HepG2 (cell line): ENCODE measurements around the gene NFILZ. TPM values are rescaled to one million over a fixed set of nuclear protein-coding genes. Genes with fewer than 3 reads are reported as not detected.
A peak's percentile ranks its signal among the peaks of the same experiment; 100 is the strongest.

ENCODE experiments used
- ATAC-seq: fragments of 200-7000 bp; cut with Tn5 transposase; 3 replicates; pipeline ENCODE4 v1.9.1; 2020; ENCODE audit warnings: mild to moderate bottlenecking, moderate library complexity
- BruUV-seq: library from RNA; stranded (reverse); fragments of 400-500 nt; replicated peaks from 2 replicates; lab custom pipeline; 2021; lab: Mats Ljungman, UMichigan
- CTCF ChIA-PET: fragments of 300-600 bp; formaldehyde crosslinking; extraction: SDS; loops from one replicate; lab custom pipeline; 2021; ENCODE audit warnings: low total read pairs, inconsistent platforms, low intra/inter-chr PET ratio; lab: Yijun Ruan, JAX
- POLR2A ChIA-PET: fragments of 350-600 bp; sonication (Branson Sonifier 250); formaldehyde crosslinking; loops from one replicate; lab custom pipeline; 2020; ENCODE audit warnings: antibody characterized with exemption, inconsistent platforms; lab: Yijun Ruan, JAX
- DNase-seq: peaks from one replicate; pipeline ENCODE4 v3.0.0-alpha.2; 2015; ENCODE audit warnings: low spot score
- FAIRE-seq: peaks from 3 replicates; lab custom pipeline; 2011; peaks lifted over from hg19 to GRCh38; lab: Jason Lieb, UNC
- H2AFZ ChIP-seq: one replicate; pipeline ENCODE4 v1.6.1; 2011; ENCODE audit warnings: low read length, inconsistent platforms
- H3K27ac ChIP-seq: fragments of 300-600 bp; 3 replicates; pipeline ENCODE4 v1.8.0; 2011; ENCODE audit warnings: mixed run types, mild to moderate bottlenecking, mixed read lengths, low read length, inconsistent platforms; ENCODE audit not compliant: insufficient read depth; ENCODE audit errors: extremely low read length
- H3K27me3 ChIP-seq, 2 experiments: fragments of 200-600 bp in 1 of 2; 2 replicates in 1 of 2; 3 replicates in 1 of 2; pipeline versions ENCODE4 v1.6.0 to v1.8.0; 2011; ENCODE audit warnings: low read length in 2 of 2, mild to moderate bottlenecking in 2 of 2, moderate library complexity in 2 of 2, inconsistent platforms in 1 of 2; ENCODE audit not compliant: insufficient read depth in 2 of 2, control insufficient read depth in 1 of 2
- H3K36me3 ChIP-seq, 2 experiments: fragments of 200-600 bp in 1 of 2; replicated peaks in 1 of 2; 2 replicates in 1 of 2; 3 replicates in 1 of 2; pipeline versions ENCODE4 v1.5.1 to v1.8.0; 2011; ENCODE audit warnings: low read length in 2 of 2, inconsistent platforms in 1 of 2; ENCODE audit not compliant: insufficient read depth in 2 of 2, control insufficient read depth in 1 of 2
- H3K4me1 ChIP-seq: 2 replicates; pipeline ENCODE4 v1.5.1; 2012; ENCODE audit warnings: low read length, inconsistent platforms; ENCODE audit not compliant: insufficient read depth
- H3K4me2 ChIP-seq: 2 replicates; pipeline ENCODE4 v1.6.0; 2011; ENCODE audit warnings: low read depth, low read length, inconsistent platforms
- H3K4me3 ChIP-seq, 3 experiments: fragments of 200-600 bp in 1 of 3; sonication (generic), shearing (Covaris generic) in 1 of 3; replicated peaks in 1 of 3; 2 replicates each; pipeline ENCODE4 v1.5.1; 2011 to 2016; ENCODE audit warnings: low read length in 3 of 3, inconsistent platforms in 2 of 3, low read depth in 2 of 3, mild to moderate bottlenecking in 2 of 3, control low read depth in 1 of 3, mixed read lengths in 1 of 3; ENCODE audit not compliant: insufficient read depth in 1 of 3
- H3K79me2 ChIP-seq: one replicate; pipeline ENCODE4 v1.6.1; 2011; ENCODE audit warnings: low read length, inconsistent platforms; ENCODE audit not compliant: insufficient read depth
- H3K9ac ChIP-seq: 2 replicates; pipeline ENCODE4 v1.6.0; 2011; ENCODE audit warnings: mild to moderate bottlenecking, low read depth, low read length, inconsistent platforms; ENCODE audit not compliant: insufficient read depth
- H3K9me3 ChIP-seq: 2 replicates; pipeline ENCODE4 v1.5.1; 2012; ENCODE audit warnings: mild to moderate bottlenecking, low read length
- H4K20me1 ChIP-seq: 2 replicates; pipeline ENCODE4 v1.6.0; 2011; ENCODE audit warnings: inconsistent platforms, mild to moderate bottlenecking, low read length, moderate library complexity; ENCODE audit not compliant: insufficient read depth
- FOXC1 ChIP-seq: sonication (generic); formaldehyde crosslinking; IDR thresholded peaks from 2 replicates; pipeline ENCODE4 v1.8.0; 2022; ENCODE audit warnings: mild to moderate bottlenecking, missing genetic modification reagents, borderline replicate concordance
- GATA4 ChIP-seq: sonication (generic); IDR thresholded peaks from 2 replicates; pipeline ENCODE4 v1.6.1; 2016; ENCODE audit warnings: antibody characterized with exemption, low read depth, borderline replicate concordance
- GRHL1 ChIP-seq: sonication (generic); formaldehyde crosslinking; conservative IDR thresholded peaks from 2 replicates; pipeline ENCODE4 v1.8.0; 2022; ENCODE audit warnings: missing genetic modification reagents
- MLLT10 ChIP-seq: sonication (generic); formaldehyde crosslinking; IDR thresholded peaks from 2 replicates; pipeline ENCODE4 v1.4.0; 2020; ENCODE audit warnings: missing genetic modification reagents
- NCOA1 ChIP-seq: sonication (generic); formaldehyde crosslinking; IDR thresholded peaks from 2 replicates; pipeline ENCODE4 v1.9.0; 2021; ENCODE audit warnings: missing genetic modification reagents
- RELA ChIP-seq: sonication (generic); formaldehyde crosslinking; IDR thresholded peaks from 2 replicates; pipeline ENCODE4 v1.4.0; 2020; ENCODE audit warnings: missing genetic modification reagents
- SAP130 ChIP-seq: IDR thresholded peaks from 2 replicates; pipeline ENCODE4 v1.6.1; 2016; ENCODE audit warnings: low read depth
- ZNF775 ChIP-seq: sonication (generic); formaldehyde crosslinking; IDR thresholded peaks from 2 replicates; pipeline ENCODE4 v1.4.0; 2020; ENCODE audit warnings: missing genetic modification reagents, mild to moderate bottlenecking, moderate library complexity, borderline replicate concordance
- WGBS: methylation state at CpG from one replicate; pipeline ENCODE4 v1.1.6; 2017; ENCODE audit warnings: low lambda C conversion rate; 5-methylcytosine and 5-hydroxymethylcytosine counted together
- in situ Hi-C: cut with HindIII; loops from 2 replicates; pipeline ENCODE4 v1.10.0; 2017; ENCODE audit warnings: low pct_unique_long_range_greater_than_20kb; ENCODE audit not compliant: extremely low pct_ligation_motif_present
- intact Hi-C: fragments of 100-400 bp; cut with micrococcal nuclease; formaldehyde crosslinking; loops from one replicate; pipeline ENCODE4 v1.10.0; 2022; ENCODE audit not compliant: unreplicated experiment
- polyA plus RNA-seq, 8 experiments: library from polyadenylated mRNA; depleted of rRNA in 3 of 8; stranded (reverse) in 7 of 8; unstranded in 1 of 8; fragments of >200 nt; fragmentation: Illumina TruSeq in 4 of 8; extraction: Trizol in 4 of 8; gene quantifications; 2 replicates each; pipeline versions ENCODE4 v1.2.1 to v1.2.3, GENCODE V29; 2011 to 2016; ENCODE audit warnings: low read depth in 4 of 8, missing spikeins in 1 of 8, mixed read lengths in 1 of 8; ENCODE audit not compliant: insufficient read depth in 1 of 8
- total RNA-seq, 5 experiments: library from RNA; depleted of rRNA; stranded (reverse); fragments of >200 nt; fragmentation: Illumina TruSeq; extraction: Trizol; gene quantifications; 2 replicates each; pipeline ENCODE4 v1.2.3, GENCODE V29; 2016; ENCODE audit warnings: low read depth in 1 of 5
- TF ChIP-seq, protein P1 (sequence below): IDR thresholded peaks from 2 replicates; pipeline ENCODE4 v1.6.1; 2016; ENCODE audit warnings: low read depth, control low read depth

NFILZ gene
- total and polyA plus RNA-seq, 2 of the 13 experiments (the other 11 are each of a cell fraction or from before 2014, with no cell fraction given): not detected

GRCh38 chr19:8641908-8642547, 11.6 kb downstream of the NFILZ start (continued):
- TF ChIP-seq SAP130 (no peak), RELA (CRISPR knock-in tag) (no peak)
- TF ChIP-seq, all 625 proteins: peak for 8

- TF ChIP-seq NCOA1 (CRISPR knock-in tag) (0 out of 2 replicates have a peak, but pooled peaks have one; percentile 28), GATA4 (no peak)
- no peak overlapping the region for H3K4me3 ChIP-seq
- H3K4me2 ChIP-seq: no peak overlapping the region
- no peaks in the 10 kb centered on the region for H4K20me1 ChIP-seq
- no peak overlapping the region for H3K27ac ChIP-seq
- H3K79me2 ChIP-seq: no peaks in the 10 kb centered on the region
- no peaks in the 10 kb centered on the region for H3K27me3 ChIP-seq
- no peak for FAIRE-seq
- no peak for DNase-seq
- ChIA-PET CTCF (interaction anchor here (0.6 to 4.0 kb wide), 5 partner anchors 27 to 574 kb away, joined by 3 to 45 read pairs (median 4); partner anchors contain the start of gene ACTL9), POLR2A (interaction anchor here (1.0 to 2.9 kb wide), 4 partner anchors 9 to 31 kb away, joined by 3 to 38 read pairs (median 4); partner anchors contain the start of gene NFILZ)
- peaks cover 5% of the 10 kb centered on the region for H3K9me3 ChIP-seq
- WGBS: 68% methylated on average over 5 of the region's 5 CpGs
- ATAC-seq: no peak
- H3K4me1 ChIP-seq: peaks cover 53% of the 10 kb centered on the region
- intact Hi-C loops (loop anchor here (1.0 kb wide), 1 partner anchor 27 kb away; no protein-coding TSS in a partner anchor), in situ Hi-C loops (no loop called here)
- H2AFZ ChIP-seq: no peak overlapping the region
- no peaks in the 10 kb centered on the region for H3K36me3 ChIP-seq
- H3K9ac ChIP-seq: no peak overlapping the region
- no TSS peak for BruUV-seq
Measured at GRCh38 chr19:8642561-8642960, 12.1 kb downstream of the NFILZ start.

GRCh38 chr19:8643860-8644653, 13.6 kb downstream of the NFILZ start:
- CTCF ChIA-PET: interaction anchor here (1.0 to 4.0 kb wide), 2 partner anchors 29 kb away, joined by 3 to 45 read pairs; no protein-coding TSS in a partner anchor
- Histone ChIP-seq H3K9me3 (peaks cover 5% of the 10 kb centered on the region), H2AFZ (no peak overlapping the region), H3K27me3 (no peaks in the 10 kb centered on the region), H4K20me1 (no peaks in the 10 kb centered on the region), H3K79me2 (no peaks in the 10 kb centered on the region), H3K4me2 (no peak overlapping the region), H3K4me3 (no peak overlapping the region), H3K4me1 (peaks cover 38% of the 10 kb centered on the region), H3K36me3 (no peaks in the 10 kb centered on the region), H3K27ac (no peak overlapping the region), H3K9ac (no peak overlapping the region)
- WGBS: 73% methylated on average over 5 of the region's 7 CpGs
- in situ Hi-C loops: no loop called here
- POLR2A ChIA-PET: no interaction called here
- DNase-seq (no peak), FAIRE-seq (no peak), ATAC-seq (no peak)
- no TSS peak for BruUV-seq
- intact Hi-C loops: no loop called here
- TF ChIP-seq MLLT10 (CRISPR knock-in tag) (no peak), GRHL1 (no peak), FOXC1 (CRISPR knock-in tag) (no peak), ZNF775 (CRISPR knock-in tag) (no peak)
- TF ChIP-seq, protein P1, sequence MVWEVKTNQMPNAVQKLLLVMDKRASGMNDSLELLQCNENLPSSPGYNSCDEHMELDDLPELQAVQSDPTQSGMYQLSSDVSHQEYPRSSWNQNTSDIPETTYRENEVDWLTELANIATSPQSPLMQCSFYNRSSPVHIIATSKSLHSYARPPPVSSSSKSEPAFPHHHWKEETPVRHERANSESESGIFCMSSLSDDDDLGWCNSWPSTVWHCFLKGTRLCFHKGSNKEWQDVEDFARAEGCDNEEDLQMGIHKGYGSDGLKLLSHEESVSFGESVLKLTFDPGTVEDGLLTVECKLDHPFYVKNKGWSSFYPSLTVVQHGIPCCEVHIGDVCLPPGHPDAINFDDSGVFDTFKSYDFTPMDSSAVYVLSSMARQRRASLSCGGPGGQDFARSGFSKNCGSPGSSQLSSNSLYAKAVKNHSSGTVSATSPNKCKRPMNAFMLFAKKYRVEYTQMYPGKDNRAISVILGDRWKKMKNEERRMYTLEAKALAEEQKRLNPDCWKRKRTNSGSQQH (CRISPR knock-in tag): no peak
